HEK293 (cell line): Measurements from ENCODE around the gene USO1.
"Not testable (repeated sequence)": the region's sequence is repeated elsewhere in the genome, so short reads cannot be mapped to it uniquely, and the experiment has no call there.

ENCODE experiments used
- CTCF ChIA-PET: fragments of 350-600 bp; formaldehyde crosslinking; extraction: SDS; loops from one replicate; lab custom pipeline; 2021; ENCODE audit warnings: antibody characterized with exemption; lab: Yijun Ruan, JAX
- POLR2A ChIA-PET: fragments of 300-600 bp; formaldehyde crosslinking; extraction: SDS; loops from one replicate; lab custom pipeline; 2020; ENCODE audit warnings: antibody characterized with exemption, inconsistent platforms; lab: Yijun Ruan, JAX
- H3K27ac ChIP-seq: fragments of 200-500 bp; sonication (Bioruptor generic); 2 replicates; pipeline ENCODE4 v1.5.1; 2014; ENCODE audit warnings: low read depth, low read length, control low read depth, inconsistent platforms; ENCODE audit errors: extremely low read depth
- H3K36me3 ChIP-seq, 2 experiments: fragments of 200-500 bp in 1 of 2; sonication (Bioruptor generic) in 1 of 2; 1 replicate in 1 of 2; 2 replicates in 1 of 2; pipeline ENCODE4 v1.5.1; 2014 to 2017; ENCODE audit warnings: inconsistent platforms in 2 of 2, low read length in 2 of 2; ENCODE audit not compliant: control insufficient read depth in 2 of 2, insufficient read depth in 1 of 2
- H3K4me1 ChIP-seq: fragments of 200-500 bp; sonication (Bioruptor generic); 2 replicates; pipeline ENCODE4 v1.5.1; 2014; ENCODE audit warnings: mild to moderate bottlenecking, low read length, inconsistent platforms; ENCODE audit not compliant: control insufficient read depth, insufficient read depth
- H3K4me3 ChIP-seq: 2 replicates; pipeline ENCODE4 v1.5.1; 2011; ENCODE audit warnings: low read depth, mild to moderate bottlenecking, control low read depth, low read length, moderate library complexity
- H3K9me3 ChIP-seq: fragments of 200-500 bp; sonication (Bioruptor generic); 2 replicates; pipeline ENCODE4 v1.5.1; 2014; ENCODE audit warnings: low read depth, low read length, inconsistent platforms; ENCODE audit not compliant: control insufficient read depth, insufficient read depth
- HOXC10 ChIP-seq: sonication (generic); formaldehyde crosslinking; IDR thresholded peaks from 2 replicates; pipeline ENCODE4 v1.8.1; 2023; ENCODE audit warnings: mild to moderate bottlenecking, missing genetic modification reagents
- INSM2 ChIP-seq: fragments of 450-650 bp; formaldehyde crosslinking; IDR thresholded peaks from 2 replicates; pipeline ENCODE4 v1.5.1; 2016; ENCODE audit warnings: missing biosample characterization, missing genetic modification characterization
- KLF10 ChIP-seq: fragments of 450-650 bp; IDR thresholded peaks from 2 replicates; pipeline ENCODE4 v1.5.1; 2018; ENCODE audit warnings: missing biosample characterization, mild to moderate bottlenecking, missing genetic modification characterization
- PATZ1 ChIP-seq: fragments of 450-650 bp; formaldehyde crosslinking; IDR thresholded peaks from 2 replicates; pipeline ENCODE4 v1.5.1; 2016; ENCODE audit warnings: missing biosample characterization, missing genetic modification characterization
- SCRT2 ChIP-seq: fragments of 450-650 bp; formaldehyde crosslinking; IDR thresholded peaks from 2 replicates; pipeline ENCODE4 v1.5.1; 2016; ENCODE audit warnings: missing biosample characterization, missing genetic modification characterization
- SP7 ChIP-seq: fragments of 450-650 bp; formaldehyde crosslinking; IDR thresholded peaks from 2 replicates; pipeline ENCODE4 v1.5.1; 2016; ENCODE audit warnings: missing biosample characterization, missing genetic modification characterization
- ZFP37 ChIP-seq: fragments of 450-650 bp; formaldehyde crosslinking; IDR thresholded peaks from 2 replicates; pipeline ENCODE4 v1.5.1; 2016; ENCODE audit warnings: missing biosample characterization, missing genetic modification characterization
- ZNF248 ChIP-seq: fragments of 450-650 bp; formaldehyde crosslinking; IDR thresholded peaks from 2 replicates; pipeline ENCODE4 v1.5.1; 2017; ENCODE audit warnings: missing biosample characterization, missing genetic modification characterization
- ZNF280C ChIP-seq: fragments of 450-650 bp; formaldehyde crosslinking; IDR thresholded peaks from 2 replicates; pipeline ENCODE4 v1.5.1; 2016; ENCODE audit warnings: missing biosample characterization, missing genetic modification characterization
- ZNF404 ChIP-seq: fragments of 450-650 bp; formaldehyde crosslinking; IDR thresholded peaks from 2 replicates; pipeline ENCODE4 v1.5.1; 2017; ENCODE audit warnings: missing biosample characterization, missing genetic modification characterization
- ZNF626 ChIP-seq: fragments of 450-650 bp; sonication (Bioruptor Pico); formaldehyde crosslinking; IDR thresholded peaks from 2 replicates; pipeline ENCODE4 v1.5.1; 2018; ENCODE audit warnings: missing biosample characterization, missing genetic modification characterization, inconsistent platforms
- ZNF785 ChIP-seq: fragments of 450-650 bp; formaldehyde crosslinking; IDR thresholded peaks from 2 replicates; pipeline ENCODE4 v1.5.1; 2016; ENCODE audit warnings: missing biosample characterization, missing genetic modification characterization
- ZNF837 ChIP-seq: fragments of 450-650 bp; formaldehyde crosslinking; IDR thresholded peaks from 2 replicates; pipeline ENCODE4 v1.5.1; 2016; ENCODE audit warnings: missing biosample characterization, missing genetic modification characterization
- ZXDB ChIP-seq: fragments of 450-650 bp; formaldehyde crosslinking; IDR thresholded peaks from 2 replicates; pipeline ENCODE4 v1.5.1; 2016; ENCODE audit warnings: missing biosample characterization, missing genetic modification characterization
- TF ChIP-seq, protein P1 (sequence below): fragments of 450-650 bp; formaldehyde crosslinking; IDR thresholded peaks from 2 replicates; pipeline ENCODE4 v1.5.1; 2016; ENCODE audit warnings: missing biosample characterization, missing genetic modification characterization, borderline replicate concordance

The USO1 gene

DNA sequence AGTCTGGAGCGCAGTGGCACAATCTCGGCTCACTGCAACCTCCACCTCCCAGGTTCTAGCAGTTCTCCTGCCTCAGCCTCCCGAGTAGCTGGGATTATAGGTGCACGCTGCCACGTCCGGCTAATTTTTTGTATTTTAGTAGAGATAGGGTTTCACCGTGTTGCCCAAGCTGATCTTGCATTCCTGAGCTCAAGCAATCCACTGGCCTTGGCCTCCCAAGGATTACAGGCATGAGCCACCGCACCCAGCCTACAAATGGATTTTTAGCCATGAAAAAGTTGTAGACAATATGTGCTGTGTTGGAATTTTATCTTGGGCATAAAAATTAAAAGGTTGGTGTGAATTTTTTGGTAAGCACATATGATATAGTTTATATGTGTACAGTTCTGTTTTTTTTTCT, 81.7 kb downstream of the USO1 start:
- peaks cover 10 to 57% of the 10 kb centered on the region in 2 experiments for H3K36me3 ChIP-seq
- H3K4me3 ChIP-seq, H3K27ac ChIP-seq, H3K4me1 ChIP-seq, H3K9me3 ChIP-seq, POLR2A ChIA-PET: not testable (repeated sequence)
- CTCF ChIA-PET = interaction anchor here (0.6 kb wide), 1 partner anchor 196 kb away, joined by 3 read pairs; no protein-coding TSS in a partner anchor

GRCh38 chr4:75817901-75818300, 93.5 kb downstream of the USO1 start:
- Histone ChIP-seq H3K4me1 (no peaks in the 10 kb centered on the region), H3K27ac (no peak overlapping the region), H3K4me3 (no peak overlapping the region), H3K36me3 (peaks cover 0 to 31% of the 10 kb centered on the region in 2 experiments; a peak in 1 of 3 replicates), H3K9me3 (no peaks in the 10 kb centered on the region)
- TF ChIP-seq SCRT2 (tag by site-specific recombination) (no peak), HOXC10 (CRISPR knock-in tag) (no peak), INSM2 (no peak), ZNF280C (tag by site-specific recombination) (no peak), ZNF785 (tag by site-specific recombination) (no peak), SP7 (no peak), PATZ1 (tag by site-specific recombination) (no peak), KLF10 (tag by site-specific recombination) (no peak), ZNF626 (tag by site-specific recombination) (no peak), ZXDB (no peak), ZNF404 (tag by site-specific recombination) (no peak), ZFP37 (tag by site-specific recombination) (no peak), ZNF248 (tag by site-specific recombination) (no peak), ZNF837 (tag by site-specific recombination) (no peak)
- TF ChIP-seq, protein P1, sequence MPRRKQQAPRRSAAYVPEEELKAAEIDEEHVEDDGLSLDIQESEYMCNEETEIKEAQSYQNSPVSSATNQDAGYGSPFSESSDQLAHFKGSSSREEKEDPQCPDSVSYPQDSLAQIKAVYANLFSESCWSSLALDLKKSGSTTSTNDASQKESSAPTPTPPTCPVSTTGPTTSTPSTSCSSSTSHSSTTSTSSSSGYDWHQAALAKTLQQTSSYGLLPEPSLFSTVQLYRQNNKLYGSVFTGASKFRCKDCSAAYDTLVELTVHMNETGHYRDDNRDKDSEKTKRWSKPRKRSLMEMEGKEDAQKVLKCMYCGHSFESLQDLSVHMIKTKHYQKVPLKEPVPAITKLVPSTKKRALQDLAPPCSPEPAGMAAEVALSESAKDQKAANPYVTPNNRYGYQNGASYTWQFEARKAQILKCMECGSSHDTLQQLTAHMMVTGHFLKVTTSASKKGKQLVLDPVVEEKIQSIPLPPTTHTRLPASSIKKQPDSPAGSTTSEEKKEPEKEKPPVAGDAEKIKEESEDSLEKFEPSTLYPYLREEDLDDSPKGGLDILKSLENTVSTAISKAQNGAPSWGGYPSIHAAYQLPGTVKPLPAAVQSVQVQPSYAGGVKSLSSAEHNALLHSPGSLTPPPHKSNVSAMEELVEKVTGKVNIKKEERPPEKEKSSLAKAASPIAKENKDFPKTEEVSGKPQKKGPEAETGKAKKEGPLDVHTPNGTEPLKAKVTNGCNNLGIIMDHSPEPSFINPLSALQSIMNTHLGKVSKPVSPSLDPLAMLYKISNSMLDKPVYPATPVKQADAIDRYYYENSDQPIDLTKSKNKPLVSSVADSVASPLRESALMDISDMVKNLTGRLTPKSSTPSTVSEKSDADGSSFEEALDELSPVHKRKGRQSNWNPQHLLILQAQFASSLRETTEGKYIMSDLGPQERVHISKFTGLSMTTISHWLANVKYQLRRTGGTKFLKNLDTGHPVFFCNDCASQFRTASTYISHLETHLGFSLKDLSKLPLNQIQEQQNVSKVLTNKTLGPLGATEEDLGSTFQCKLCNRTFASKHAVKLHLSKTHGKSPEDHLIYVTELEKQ (tag by site-specific recombination) = no peak
- ChIA-PET POLR2A (no interaction called here), CTCF (no interaction called here)
